NCI-H510A treated with DMSO at 0.1 percent for 48 hours (cell line): ENCODE results near the gene PHF23.
"Not testable (repeated sequence)": the region's sequence is repeated elsewhere in the genome, so short reads cannot be mapped to it uniquely, and the experiment has no call there.

Experiments
- DNase-seq: peaks from one replicate; lab custom pipeline; 2025; lab: John Stamatoyannopoulos, UW

Gene PHF23

DNA sequence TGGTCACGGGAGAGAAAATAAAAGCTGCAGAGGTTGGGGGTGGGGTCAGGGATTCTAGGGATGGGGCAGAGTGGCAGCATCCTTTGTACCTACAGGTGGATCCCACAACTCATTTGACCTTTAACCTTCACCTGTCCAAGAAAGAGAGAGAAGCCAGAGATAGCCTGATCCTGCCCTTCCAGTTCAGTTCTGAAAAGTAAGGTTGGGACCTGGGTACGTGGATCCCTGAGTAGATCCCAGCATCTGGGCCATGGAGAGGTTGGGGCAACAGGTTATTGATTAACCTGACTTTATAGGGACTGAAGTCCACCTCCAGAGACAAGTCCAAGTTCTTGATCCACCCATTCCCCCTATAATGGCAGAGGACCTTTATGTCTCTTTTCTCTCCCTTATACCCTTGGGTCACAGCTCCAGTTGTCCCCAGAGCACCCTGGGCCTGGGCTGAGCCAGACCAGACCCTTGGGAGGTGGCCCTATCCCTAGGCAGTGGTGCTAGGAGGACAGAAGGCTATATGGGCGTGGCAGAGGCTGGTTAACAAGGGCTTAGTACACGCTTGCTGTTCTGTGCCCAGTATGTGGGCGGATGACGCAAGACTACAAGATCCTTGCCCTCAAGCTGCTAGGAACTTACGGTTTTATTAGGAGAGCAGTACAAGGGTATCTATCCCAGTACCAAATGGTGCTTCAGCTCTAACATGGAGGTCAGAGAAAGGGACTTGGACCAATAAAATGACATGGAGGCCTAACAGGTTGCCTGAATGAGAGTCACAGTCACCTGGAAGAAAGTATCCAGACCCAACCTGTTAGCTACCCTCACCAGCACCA is 19.7 kb upstream of the PHF23 start:
- DNase-seq, result no peak

DNA sequence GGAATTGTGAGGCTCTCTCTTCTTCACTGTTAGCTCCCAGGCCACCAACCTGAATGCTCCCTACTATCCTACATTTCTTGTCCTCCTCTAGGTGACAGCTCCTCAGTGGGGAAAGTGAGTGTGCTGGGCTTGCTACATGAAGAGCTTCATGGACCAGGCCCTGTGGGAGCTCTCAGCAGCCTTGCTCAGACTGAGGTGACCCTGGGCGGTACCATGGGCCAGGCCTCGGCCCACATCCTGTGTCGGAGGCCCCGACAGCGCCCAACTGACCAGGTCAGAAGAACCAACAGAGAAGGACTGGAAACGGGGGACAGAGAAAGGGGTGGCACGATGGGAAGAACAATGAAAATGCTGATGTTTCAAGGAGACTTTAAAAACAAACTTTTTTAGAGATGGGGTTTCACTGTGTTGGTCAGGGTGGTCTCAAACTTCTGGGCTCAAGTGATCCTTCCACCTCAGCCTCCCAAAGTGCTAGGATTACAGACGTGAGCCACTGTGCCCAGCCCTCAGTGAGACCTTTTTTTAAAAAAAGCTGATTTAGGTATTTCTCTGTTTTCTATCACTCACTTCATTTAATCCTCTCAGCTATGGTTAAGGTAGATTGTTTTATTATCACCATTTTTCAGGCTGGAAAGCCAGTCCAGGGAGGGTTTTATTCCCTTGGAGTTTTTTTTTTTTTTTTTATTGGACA is 17.7 kb upstream of the PHF23 start:
- DNase-seq, result no peak

DNA sequence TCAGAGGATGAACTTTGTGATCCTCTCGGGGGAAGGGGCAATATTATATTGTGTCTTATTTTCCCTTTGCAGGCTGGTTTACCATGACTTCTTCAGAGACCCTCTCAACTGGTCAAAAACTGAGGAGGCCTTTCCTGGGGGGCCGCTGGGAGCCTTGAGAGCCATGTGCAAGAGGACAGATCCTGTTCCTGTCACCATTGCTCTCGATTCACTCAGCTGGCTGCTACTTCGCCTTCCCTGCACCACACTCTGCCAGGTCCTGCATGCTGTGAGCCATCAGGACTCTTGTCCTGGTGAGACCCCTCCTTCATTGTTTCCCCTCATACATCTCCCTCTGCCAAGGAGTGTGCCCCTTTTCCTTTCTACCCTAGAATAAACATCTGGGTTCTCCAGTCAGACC is 15.3 kb upstream of the PHF23 start:
- no peak for DNase-seq

DNA sequence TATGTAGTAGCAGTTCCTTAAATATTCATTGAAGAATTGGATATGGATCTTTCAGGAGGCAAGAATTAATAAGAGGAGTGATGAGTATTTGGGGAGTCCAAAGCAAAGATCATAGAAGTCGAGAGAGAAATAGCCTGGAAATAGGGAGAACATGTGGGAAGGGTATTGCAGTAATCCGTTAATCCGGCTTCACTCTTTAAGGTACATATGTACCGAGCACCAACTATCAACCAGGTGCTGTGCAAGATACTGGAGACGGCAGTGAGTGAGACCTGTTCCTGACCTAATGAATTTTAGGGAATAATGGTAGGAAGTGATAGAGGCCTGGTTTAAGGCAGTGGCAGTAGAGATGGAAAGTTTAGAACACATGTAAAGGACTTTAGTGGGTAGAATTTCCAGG is 13.8 kb upstream of the PHF23 start:
- no peak for DNase-seq

DNA sequence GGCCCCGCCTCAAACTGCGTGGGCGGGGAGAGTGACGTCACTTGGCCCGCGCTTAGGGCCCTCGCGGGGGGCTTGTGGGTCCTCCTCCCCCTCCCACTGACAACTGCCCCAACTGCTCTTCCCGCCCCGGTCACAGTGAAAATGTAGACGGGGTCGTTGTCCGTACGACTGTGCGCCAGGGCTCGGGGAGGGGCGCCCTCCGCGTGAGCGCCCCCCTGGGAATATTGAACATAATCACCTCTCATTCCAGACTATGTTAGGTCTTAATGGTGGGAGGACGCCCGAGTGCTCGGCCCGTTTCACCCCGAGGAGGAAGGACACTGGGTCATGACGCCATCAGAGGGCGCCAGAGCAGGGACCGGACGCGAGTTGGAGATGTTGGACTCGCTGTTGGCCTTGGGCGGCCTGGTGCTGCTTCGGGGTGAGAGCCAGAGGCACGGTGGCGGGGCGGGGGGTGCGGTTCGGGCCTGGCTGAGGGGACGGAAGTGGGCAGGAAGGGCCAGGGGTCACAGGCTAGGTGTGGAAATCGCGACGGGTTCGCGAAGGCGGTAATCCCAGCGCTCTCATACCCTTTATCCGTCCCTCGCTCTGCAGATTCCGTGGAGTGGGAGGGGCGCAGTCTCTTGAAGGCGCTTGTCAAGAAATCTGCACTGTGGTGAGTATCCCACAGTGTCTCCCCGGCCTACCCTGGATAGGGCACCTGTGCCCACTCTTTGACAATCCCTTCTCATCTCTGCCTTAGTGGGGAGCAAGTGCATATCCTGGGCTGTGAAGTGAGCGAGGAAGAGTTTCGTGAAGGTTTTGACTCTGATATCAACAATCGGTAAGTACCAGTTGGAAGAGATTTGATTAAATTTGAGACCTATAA is 13.2 kb upstream of the PHF23 start, which contains the start of gene ELP5:
ELP5 (plus strand) TSS at position 40 of the 868 bp plus-strand sequence; CDS start at position 376, 336 bp downstream.
- DNase-seq, result peak; percentile 94

DNA sequence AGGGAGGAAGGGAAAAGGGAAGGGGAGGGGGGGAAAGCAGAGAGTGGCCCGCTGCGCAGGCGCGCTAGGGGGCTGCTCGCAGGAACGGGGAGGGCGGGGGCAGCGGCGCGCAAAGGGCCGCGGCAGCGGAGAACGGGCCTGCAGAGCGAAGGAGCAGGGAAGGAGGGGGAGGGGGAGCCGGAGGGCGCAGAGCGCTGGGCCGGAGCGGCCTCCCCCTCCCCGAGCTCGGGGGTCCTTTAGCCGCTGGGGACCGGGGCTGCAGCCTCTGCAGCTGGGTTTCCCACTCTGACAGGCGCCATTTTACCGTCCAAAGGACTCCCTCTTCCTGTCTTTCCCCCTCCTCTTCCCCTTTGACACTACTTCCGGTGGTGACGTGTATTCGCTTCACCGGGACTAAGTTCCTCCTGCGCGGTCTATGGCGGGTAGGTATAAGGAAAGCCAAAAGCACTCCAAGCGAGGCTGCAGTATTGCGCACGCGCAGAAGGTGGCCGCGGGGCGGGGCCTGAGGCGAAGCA is 12.5 kb upstream of the PHF23 start, which contains the start of gene CTDNEP1:
CTDNEP1 (minus strand) TSS at position 74 of the 515 bp plus-strand sequence. CDS start 438 bp downstream, outside the sequence.
- peak; percentile 97 for DNase-seq

DNA sequence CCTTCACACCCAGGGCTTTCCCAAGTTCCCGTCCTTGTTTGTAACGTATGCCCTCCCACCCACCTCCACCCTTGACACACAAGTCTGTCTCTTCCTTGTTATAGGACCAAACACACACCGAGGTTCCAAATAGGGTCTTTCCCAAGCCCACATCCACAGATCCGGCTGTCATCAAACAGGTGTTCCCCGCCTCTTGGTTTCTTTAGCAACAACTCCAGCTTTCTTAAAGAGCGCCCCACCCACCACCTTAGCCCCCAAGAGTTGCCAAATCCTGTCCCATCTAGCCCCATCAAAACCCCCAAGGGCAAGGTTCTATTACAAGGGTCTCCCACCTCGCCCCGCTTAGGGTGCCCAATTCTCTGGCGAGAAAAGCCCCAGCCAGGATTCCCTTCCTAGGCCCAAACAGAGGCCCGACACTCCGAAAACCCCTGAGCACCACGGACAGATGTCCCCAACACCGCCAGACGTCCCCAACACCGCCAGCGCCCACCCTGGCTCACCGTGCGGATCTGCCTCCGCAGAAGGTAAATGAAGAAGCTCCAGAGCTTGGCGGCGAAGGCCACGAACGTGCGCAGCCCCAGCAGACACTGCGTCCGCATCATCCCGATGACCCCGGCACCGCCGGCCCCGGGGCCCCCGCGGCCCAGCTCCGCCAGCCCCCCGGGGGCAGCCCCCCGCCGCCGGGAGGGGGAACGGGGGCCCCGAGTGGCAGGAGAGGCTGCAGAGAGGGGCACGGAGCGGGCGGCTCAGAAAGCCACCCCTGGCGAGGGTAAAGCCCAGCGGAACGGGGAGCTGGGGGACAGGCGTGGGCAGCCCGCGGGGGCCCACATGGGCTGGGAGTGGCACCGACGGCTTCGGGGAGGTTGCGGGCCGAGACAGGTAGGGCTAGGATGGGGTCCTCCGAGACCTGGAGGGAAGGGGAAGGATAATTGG is 11.7 kb upstream of the PHF23 start:
- DNase-seq, result no peak

DNA sequence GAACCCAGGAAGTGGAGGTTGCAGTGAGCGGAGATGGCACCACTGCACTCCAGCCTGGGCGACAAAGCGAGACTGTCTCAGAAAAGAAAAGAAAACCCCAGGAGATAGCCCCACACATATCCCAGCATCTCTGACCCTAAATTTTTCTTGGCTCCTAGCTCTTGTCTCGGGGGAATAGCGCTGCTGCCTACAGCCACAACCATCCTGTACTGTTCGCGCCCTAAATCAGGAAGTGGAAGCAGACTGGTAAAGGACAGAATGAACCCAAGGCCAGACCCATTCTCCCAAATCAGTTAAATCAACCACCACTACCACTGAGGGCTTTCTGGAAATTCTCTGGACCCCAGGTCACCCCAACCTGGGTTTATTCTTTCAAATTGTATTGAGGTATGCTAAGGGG is 10.6 kb upstream of the PHF23 start:
- no peak for DNase-seq

DNA sequence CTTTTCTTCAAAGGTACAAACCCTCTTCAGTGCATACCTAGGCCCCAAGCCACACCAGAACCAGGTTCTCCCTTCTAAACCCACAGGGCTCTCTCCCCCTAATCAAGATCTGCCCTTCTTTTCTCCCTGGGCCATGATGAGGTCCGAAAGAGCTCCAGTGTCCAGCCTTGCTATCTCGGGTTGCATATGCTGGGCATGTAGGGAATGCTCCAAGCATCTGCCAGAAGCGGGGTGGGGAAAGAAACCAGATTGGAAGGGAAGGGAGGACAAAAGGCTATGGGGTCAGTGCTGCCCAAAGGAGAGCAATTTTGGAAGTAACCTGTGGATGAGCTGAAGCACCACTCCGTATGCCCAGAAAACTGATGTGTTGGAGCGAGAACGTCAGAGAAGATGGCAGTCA is 10.0 kb upstream of the PHF23 start:
- DNase-seq, result no peak

DNA sequence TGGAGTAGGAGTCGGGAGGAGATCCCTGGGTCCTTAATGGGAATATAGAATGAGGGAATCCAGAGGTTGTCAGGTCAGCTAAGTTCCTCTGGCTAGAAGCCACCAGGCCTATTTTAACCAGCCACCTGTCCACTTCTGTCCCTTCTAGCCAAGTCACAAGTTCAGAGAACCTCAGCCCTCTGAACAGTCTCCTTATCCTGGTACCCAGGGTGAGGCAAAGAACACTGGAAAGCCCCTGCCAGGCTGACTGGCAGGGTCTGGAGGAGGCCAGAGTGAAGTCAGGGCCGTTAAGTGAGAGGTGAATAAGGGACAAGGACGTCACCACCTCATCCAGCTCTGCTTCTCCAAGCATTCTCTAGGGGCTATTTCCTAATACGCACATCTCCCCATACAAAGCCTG is 9.5 kb upstream of the PHF23 start:
- DNase-seq, result no peak

DNA sequence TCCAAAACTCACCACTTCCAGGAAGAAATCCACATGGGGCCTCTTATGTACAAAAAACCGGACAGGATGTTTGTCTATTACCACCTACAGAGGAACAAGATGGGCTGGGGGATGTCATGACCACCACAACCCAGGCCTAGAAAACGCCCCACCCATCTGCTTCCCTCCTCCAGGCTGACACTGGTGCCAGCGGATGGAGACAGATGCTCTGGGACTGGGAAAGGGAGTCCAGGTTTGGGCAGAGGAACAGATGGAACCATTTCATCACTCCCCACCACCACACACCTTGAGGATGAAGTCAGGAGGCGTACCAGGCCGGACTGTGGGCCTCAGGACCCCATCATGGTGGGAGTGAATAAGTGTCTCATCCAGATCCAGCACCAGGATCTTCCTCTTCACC is 7.5 kb upstream of the PHF23 start:
- no peak for DNase-seq

DNA sequence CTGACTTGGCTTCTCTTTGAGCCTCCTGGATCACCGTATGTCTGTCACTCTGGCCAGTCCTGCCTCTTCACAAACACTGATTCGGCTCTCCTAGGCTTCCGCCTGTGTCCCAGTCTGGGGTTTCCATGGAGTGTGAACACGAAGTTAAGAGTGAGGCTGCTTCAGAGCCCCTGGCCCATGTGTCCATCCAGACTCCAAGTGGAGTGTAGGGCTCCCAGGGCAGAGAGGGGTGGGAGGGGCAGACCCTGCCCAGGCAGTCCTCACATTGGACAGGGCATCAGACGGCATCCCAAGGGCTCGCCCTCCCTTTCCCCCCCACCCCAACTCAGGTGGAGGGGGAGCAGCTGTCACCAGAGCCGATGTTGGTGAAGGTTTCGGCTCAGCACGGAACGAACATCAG is 4.6 kb upstream of the PHF23 start:
- DNase-seq, result not testable (repeated sequence)

DNA sequence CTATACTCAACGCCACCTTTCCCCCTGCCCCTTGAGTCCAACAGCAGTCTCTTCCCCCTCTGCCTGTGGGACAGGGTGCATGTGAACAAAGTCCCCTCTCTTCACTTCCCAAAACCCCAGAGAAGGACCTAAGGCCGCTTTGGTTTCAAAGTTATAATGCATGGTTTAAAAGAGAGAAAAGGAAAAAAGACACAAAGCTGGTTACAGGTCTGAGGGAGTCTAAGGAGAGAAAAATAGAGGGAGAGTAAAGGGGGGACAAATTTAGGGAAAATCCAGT is 4.1 kb upstream of the PHF23 start:
- no peak for DNase-seq

DNA sequence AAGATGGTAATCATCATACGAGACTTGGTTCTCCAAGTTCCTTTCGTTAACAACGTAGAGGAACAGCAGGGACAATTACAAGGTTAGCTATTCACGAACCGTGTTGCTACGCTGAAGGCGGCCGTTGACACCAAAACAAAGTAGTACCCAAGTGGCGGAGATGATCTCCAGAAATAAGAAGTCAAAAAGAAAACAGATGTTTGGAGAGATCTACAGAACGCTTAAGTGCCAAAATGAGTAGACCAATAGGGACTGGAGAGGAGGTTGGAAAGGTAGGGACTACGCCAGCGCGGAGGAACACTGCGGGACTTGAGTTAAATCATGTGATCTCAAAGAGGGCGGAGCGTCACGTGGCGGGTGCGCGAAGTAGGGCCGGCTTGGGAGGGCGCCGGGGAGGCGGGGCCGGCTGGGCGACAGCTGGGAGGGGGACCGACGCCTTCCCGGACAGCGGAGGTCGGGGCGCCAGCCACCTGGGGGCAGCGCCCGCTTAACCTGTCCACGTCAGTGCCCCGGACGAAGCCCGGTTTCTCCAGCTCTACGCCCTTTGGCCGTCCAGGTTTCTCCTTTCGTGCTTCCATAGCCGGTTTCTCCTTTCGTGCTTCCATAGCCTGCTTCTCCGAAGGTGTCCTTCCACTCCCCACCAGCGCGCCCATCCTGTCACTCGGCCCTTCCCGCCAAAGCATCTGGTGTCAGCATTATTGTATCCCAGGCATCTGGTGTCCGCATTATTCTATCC is 3.6 kb upstream of the PHF23 start:
- peak; percentile 93 for DNase-seq

DNA sequence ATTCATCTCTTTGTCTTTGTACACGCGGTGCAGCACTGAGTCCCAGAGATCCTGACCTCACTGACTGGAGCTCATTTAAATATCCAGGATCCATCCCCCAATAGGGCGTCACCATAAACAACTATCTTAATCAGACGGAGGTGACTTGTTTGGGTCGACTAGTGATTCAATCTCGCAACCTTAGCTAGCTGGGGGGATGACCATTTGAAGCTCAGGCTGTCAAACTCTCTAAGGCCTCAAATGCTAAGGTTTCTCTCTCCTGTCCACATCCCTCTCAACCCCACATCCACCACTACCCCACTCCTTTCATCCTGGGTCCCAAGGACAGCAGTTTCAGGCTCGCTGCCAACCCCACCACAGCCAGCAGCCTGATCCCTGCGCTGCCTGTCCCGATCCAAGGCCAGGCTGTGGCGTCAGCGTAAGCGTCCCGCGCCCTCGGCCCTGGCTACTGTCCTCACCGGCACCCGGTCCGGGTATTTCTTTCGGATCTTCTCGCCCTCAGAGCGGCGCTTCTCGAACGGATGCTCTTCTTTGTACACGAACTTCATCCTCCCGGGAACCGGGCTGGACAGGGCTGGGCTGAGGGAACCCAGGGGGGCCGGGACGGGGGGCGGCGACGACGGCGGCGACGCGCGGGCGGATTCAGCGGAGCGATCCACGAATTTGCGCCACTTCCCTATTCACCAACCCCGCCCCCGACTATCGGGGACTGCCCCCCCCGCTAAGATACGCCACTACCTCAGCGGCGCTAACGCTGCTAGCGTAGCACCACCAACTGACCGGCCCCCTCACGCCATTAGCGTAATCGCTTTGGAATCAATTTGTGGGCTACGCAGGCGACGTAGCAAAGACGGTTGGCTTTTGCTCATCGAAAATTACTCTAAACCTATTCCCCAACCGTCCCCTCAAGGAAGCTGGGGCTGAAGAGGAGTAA is 2.8 kb upstream of the PHF23 start, which contains the start of gene GABARAP:
GABARAP (minus strand) TSS at position 667 of the 934 bp plus-strand sequence; CDS start at position 548, 119 bp downstream.
- peak; percentile 93 for DNase-seq

DNA sequence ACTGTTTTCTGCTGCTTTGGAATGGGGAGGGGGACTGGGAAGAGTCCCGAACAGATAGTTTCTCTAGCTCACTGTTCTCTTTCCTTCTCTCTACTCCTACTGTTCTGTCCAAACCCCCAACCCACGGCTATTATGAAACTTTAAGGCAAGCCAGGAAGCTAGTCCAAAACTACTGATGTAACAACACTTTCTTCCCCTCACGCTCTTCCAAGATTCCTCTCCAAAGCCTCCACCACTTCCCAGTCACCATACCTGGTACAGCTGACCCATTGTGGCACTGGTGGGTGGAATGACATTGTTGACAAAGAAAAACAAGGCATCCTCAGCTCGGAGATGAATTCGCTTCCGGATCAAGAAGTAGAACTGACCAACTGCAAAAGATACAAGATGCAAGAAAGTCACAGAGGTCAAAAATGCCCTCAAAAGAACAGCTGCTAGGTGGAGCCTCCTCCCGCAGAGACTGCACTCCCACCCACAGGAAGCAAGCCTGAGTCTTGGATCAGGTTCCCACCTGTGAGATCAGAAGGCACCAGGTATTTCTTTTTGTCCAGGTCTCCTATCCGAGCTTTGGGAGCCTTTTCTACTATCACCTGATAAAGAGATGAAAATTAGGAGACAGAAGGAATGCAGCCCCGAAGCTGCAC is 2.0 kb upstream of the PHF23 start:
- DNase-seq, result no peak

DNA sequence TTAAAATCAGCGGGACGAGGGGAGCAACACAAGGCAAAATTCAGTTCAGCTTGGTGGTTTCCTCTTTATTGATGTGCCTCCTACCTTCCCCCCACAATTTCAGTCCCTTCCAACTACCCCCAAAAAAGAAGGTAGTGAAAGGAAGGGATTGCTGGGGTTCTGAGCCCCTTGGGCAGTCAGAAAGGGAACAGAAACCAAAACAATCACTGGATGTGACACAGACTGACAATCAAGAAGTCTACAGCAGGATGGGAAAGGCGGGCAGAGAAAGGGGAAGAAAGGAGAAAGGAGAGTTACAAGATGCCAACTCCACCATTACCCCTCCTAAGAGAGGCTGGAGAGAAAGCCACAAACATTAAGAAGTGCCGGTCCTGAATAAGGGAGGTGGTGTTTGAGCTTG is 1.1 kb upstream of the PHF23 start:
- DNase-seq, result no peak

DNA sequence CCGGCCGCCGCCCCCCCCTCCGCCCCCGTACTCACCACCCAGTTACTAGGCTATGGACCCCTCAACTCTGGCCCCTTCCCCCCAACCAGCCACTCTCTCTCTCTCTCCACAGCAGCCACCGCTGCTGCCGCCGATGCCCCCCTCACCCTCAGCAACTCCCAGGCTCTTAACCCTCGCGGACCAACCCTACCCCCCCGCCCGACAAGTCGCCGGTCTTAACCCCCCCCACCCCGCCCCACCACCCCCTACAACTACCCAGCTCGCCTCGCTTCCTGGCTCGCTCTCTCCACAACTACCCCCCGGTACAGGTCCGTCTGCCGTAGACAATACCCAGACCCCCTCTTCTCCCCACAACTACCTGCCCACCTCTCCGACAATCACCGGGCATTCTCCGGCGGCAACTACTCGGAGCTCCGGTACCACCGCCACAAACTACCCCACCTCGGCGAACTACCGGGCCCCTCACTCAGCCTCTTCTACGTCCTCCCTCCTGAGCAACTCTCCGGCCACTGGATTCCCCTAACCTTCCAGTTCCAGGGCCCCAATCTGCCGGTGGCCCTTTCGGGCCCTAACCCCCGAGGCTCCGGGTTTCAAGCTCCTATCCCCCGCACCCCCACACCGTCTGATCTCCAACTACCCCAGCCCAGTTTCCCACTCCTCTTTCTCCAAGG is 702 bp downstream of the PHF23 start:
- no peak for DNase-seq
